ENCODE measurements around the gene RTL3.

Gene RTL3

GRCh38 chrX:78619834-78620233 is 39.3 kb downstream of the RTL3 start:
- DNase-seq (ENCODE audit: low read depth in 1 of 2, low spot score in 1 of 2), result no peak

- DNase-seq (ENCODE audit: low read depth in 1 of 2, low spot score in 1 of 2), result no peak
These were observed 40.1 kb downstream of the RTL3 start for GRCh38 chrX:78618987-78619386.

GRCh38 chrX:78614264-78614663 is 44.9 kb downstream of the RTL3 start:
- no peak for DNase-seq (ENCODE audit: low read depth in 1 of 2, low spot score in 1 of 2)

All from stimulated activated CD4-positive, alpha-beta T cell treated with anti-CD3 and anti-CD28 coated beads, Interleukin-15, amount 100 ng/mL, for 1 hour (primary cell).